Measurements from ENCODE around the gene XKRX.

XKRX gene

GRCh38 chrX:100935767-100936166 is 7.0 kb upstream of the XKRX start:
- H3K27ac ChIP-seq (ENCODE audit: low read depth, low read length), result no peak overlapping the region
- no peaks in the 10 kb centered on the region for H3K36me3 ChIP-seq (ENCODE audit: control insufficient read depth, insufficient read depth, low read length)
- no peak overlapping the region for H3K9ac ChIP-seq (ENCODE audit: low read length)
- no peaks in the 10 kb centered on the region for H3K4me1 ChIP-seq (ENCODE audit: control insufficient read depth, insufficient read depth, low read length)
- no peak overlapping the region for H3K4me3 ChIP-seq (ENCODE audit: low read length)
- no peaks in the 10 kb centered on the region for H3K27me3 ChIP-seq (ENCODE audit: control insufficient read depth, insufficient read depth, low read length)

GRCh38 chrX:100931925-100932285 is 3.2 kb upstream of the XKRX start:
- H3K4me3 ChIP-seq (ENCODE audit: low read length), result no peak overlapping the region
- H3K27me3 ChIP-seq (ENCODE audit: control insufficient read depth, insufficient read depth, low read length), result no peaks in the 10 kb centered on the region
- H3K9ac ChIP-seq (ENCODE audit: low read length), result no peak overlapping the region
- no peaks in the 10 kb centered on the region for H3K36me3 ChIP-seq (ENCODE audit: control insufficient read depth, insufficient read depth, low read length)
- no peak overlapping the region for H3K27ac ChIP-seq (ENCODE audit: low read depth, low read length)
- H3K4me1 ChIP-seq (ENCODE audit: control insufficient read depth, insufficient read depth, low read length), result no peaks in the 10 kb centered on the region

GRCh38 chrX:100931218-100931924 is 2.7 kb upstream of the XKRX start:
- no peak overlapping the region for H3K27ac ChIP-seq (ENCODE audit: low read depth, low read length)

DNA sequence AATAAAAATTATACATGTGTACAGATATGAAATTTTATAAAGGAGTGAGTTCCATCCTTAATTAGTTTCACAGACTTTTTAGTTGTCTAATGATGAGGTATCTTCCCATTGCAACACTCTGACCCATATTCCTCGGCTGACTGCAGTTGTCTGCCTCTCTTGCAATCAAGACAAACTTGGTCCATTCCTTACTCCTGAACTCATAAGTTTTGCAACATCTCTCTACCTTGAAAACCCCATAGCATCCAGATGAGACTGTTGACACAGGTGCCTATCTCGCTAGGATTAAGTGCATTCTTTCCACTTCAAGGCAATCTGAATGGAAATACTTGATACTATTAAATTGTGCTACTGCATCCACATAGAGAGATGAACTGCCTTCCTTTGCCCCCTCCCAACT is 2.3 kb downstream of the XKRX start:
- Histone ChIP-seq H3K27ac (ENCODE audit: low read depth, low read length) (no peak overlapping the region), H3K4me3 (ENCODE audit: low read length) (no peak overlapping the region), H3K27me3 (ENCODE audit: control insufficient read depth, insufficient read depth, low read length) (no peaks in the 10 kb centered on the region), H3K36me3 (ENCODE audit: control insufficient read depth, insufficient read depth, low read length) (no peaks in the 10 kb centered on the region), H3K4me1 (ENCODE audit: control insufficient read depth, insufficient read depth, low read length) (no peaks in the 10 kb centered on the region), H3K9ac (ENCODE audit: low read length) (no peak overlapping the region)

More at GRCh38 chrX:100931218-100931924, 2.7 kb upstream of the XKRX start:
- Histone ChIP-seq H3K4me1 (ENCODE audit: control insufficient read depth, insufficient read depth, low read length) (no peaks in the 10 kb centered on the region), H3K4me3 (ENCODE audit: low read length) (no peak overlapping the region), H3K9ac (ENCODE audit: low read length) (no peak overlapping the region), H3K36me3 (ENCODE audit: control insufficient read depth, insufficient read depth, low read length) (no peaks in the 10 kb centered on the region), H3K27me3 (ENCODE audit: control insufficient read depth, insufficient read depth, low read length) (no peaks in the 10 kb centered on the region)

GRCh38 chrX:100924375-100924774 is 4.3 kb downstream of the XKRX start:
- Histone ChIP-seq H3K9ac (ENCODE audit: low read length) (no peak overlapping the region), H3K4me3 (ENCODE audit: low read length) (no peak overlapping the region), H3K27ac (ENCODE audit: low read depth, low read length) (no peak overlapping the region), H3K4me1 (ENCODE audit: control insufficient read depth, insufficient read depth, low read length) (no peaks in the 10 kb centered on the region), H3K36me3 (ENCODE audit: control insufficient read depth, insufficient read depth, low read length) (no peaks in the 10 kb centered on the region), H3K27me3 (ENCODE audit: control insufficient read depth, insufficient read depth, low read length) (no peaks in the 10 kb centered on the region)

GRCh38 chrX:100915562-100915961 is 13.2 kb downstream of the XKRX start:
- Histone ChIP-seq H3K27me3 (ENCODE audit: control insufficient read depth, insufficient read depth, low read length) (peaks cover 2% of the 10 kb centered on the region), H3K27ac (ENCODE audit: low read depth, low read length) (no peak overlapping the region), H3K4me3 (ENCODE audit: low read length) (no peak overlapping the region), H3K36me3 (ENCODE audit: control insufficient read depth, insufficient read depth, low read length) (no peaks in the 10 kb centered on the region), H3K4me1 (ENCODE audit: control insufficient read depth, insufficient read depth, low read length) (no peaks in the 10 kb centered on the region), H3K9ac (ENCODE audit: low read length) (no peak overlapping the region)

GRCh38 chrX:100913111-100913510 is 15.6 kb downstream of the XKRX start:
- H3K36me3 ChIP-seq (ENCODE audit: control insufficient read depth, insufficient read depth, low read length), result no peaks in the 10 kb centered on the region

GRCh38 chrX:100911731-100912130 is 17.0 kb downstream of the XKRX start:
- Histone ChIP-seq H3K36me3 (ENCODE audit: control insufficient read depth, insufficient read depth, low read length) (no peaks in the 10 kb centered on the region), H3K4me1 (ENCODE audit: control insufficient read depth, insufficient read depth, low read length) (no peaks in the 10 kb centered on the region), H3K27me3 (ENCODE audit: control insufficient read depth, insufficient read depth, low read length) (peaks cover 2% of the 10 kb centered on the region), H3K9ac (ENCODE audit: low read length) (no peak overlapping the region), H3K4me3 (ENCODE audit: low read length) (no peak overlapping the region), H3K27ac (ENCODE audit: low read depth, low read length) (no peak overlapping the region)

More at GRCh38 chrX:100913111-100913510, 15.6 kb downstream of the XKRX start:
- H3K27me3 ChIP-seq (ENCODE audit: control insufficient read depth, insufficient read depth, low read length), result peaks cover 2% of the 10 kb centered on the region
- no peaks in the 10 kb centered on the region for H3K4me1 ChIP-seq (ENCODE audit: control insufficient read depth, insufficient read depth, low read length)
- no peak overlapping the region for H3K9ac ChIP-seq (ENCODE audit: low read length)
- H3K27ac ChIP-seq (ENCODE audit: low read depth, low read length), result no peak overlapping the region
- no peak overlapping the region for H3K4me3 ChIP-seq (ENCODE audit: low read length)

GRCh38 chrX:100905620-100906019 is 23.1 kb downstream of the XKRX start:
- H3K27me3 ChIP-seq (ENCODE audit: control insufficient read depth, insufficient read depth, low read length), result no peaks in the 10 kb centered on the region
- no peaks in the 10 kb centered on the region for H3K36me3 ChIP-seq (ENCODE audit: control insufficient read depth, insufficient read depth, low read length)
- no peak overlapping the region for H3K4me3 ChIP-seq (ENCODE audit: low read length)
- H3K9ac ChIP-seq (ENCODE audit: low read length), result no peak overlapping the region
- H3K4me1 ChIP-seq (ENCODE audit: control insufficient read depth, insufficient read depth, low read length), result no peaks in the 10 kb centered on the region
- no peak overlapping the region for H3K27ac ChIP-seq (ENCODE audit: low read depth, low read length)

- Histone ChIP-seq H3K4me3 (ENCODE audit: low read length) (no peak overlapping the region), H3K27ac (ENCODE audit: low read depth, low read length) (no peak overlapping the region), H3K4me1 (ENCODE audit: control insufficient read depth, insufficient read depth, low read length) (no peaks in the 10 kb centered on the region), H3K36me3 (ENCODE audit: control insufficient read depth, insufficient read depth, low read length) (no peaks in the 10 kb centered on the region), H3K27me3 (ENCODE audit: control insufficient read depth, insufficient read depth, low read length) (no peaks in the 10 kb centered on the region), H3K9ac (ENCODE audit: low read length) (no peak overlapping the region)
Observed at GRCh38 chrX:100904433-100904832, 24.3 kb downstream of the XKRX start.

GRCh38 chrX:100895365-100896075 is 33.2 kb downstream of the XKRX start:
- H3K9ac ChIP-seq (ENCODE audit: low read length), result no peak overlapping the region
- no peaks in the 10 kb centered on the region for H3K27me3 ChIP-seq (ENCODE audit: control insufficient read depth, insufficient read depth, low read length)
- H3K27ac ChIP-seq (ENCODE audit: low read depth, low read length), result no peak overlapping the region
- H3K4me3 ChIP-seq (ENCODE audit: low read length), result no peak overlapping the region
- H3K36me3 ChIP-seq (ENCODE audit: control insufficient read depth, insufficient read depth, low read length), result no peaks in the 10 kb centered on the region
- no peaks in the 10 kb centered on the region for H3K4me1 ChIP-seq (ENCODE audit: control insufficient read depth, insufficient read depth, low read length)

- Histone ChIP-seq H3K27me3 (ENCODE audit: control insufficient read depth, insufficient read depth, low read length) (no peaks in the 10 kb centered on the region), H3K9ac (ENCODE audit: low read length) (no peak overlapping the region), H3K27ac (ENCODE audit: low read depth, low read length) (no peak overlapping the region), H3K4me1 (ENCODE audit: control insufficient read depth, insufficient read depth, low read length) (no peaks in the 10 kb centered on the region), H3K36me3 (ENCODE audit: control insufficient read depth, insufficient read depth, low read length) (no peaks in the 10 kb centered on the region), H3K4me3 (ENCODE audit: low read length) (no peak overlapping the region)
Observed at GRCh38 chrX:100883654-100884053, 45.1 kb downstream of the XKRX start.

DNA sequence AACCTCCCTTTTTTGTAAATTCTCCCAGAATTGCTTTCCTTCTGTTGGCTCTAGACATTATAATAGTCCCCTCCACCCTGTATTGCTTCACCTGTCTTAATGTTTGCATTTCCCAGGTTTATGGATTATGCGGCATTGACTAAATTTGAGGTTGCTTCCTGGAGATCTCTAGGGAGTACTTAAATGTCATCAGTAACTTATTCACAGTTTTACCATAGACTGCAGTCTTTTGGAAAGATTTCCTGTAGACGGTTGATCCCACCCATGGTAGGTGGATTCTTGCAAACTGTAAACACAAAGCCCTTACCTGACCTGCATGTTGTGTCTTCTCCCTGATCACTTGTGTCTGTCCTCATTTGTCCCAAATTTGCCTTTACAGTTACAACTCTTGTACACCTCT is 48.3 kb downstream of the XKRX start:
- Histone ChIP-seq H3K4me3 (ENCODE audit: low read length) (no peak overlapping the region), H3K4me1 (ENCODE audit: control insufficient read depth, insufficient read depth, low read length) (no peaks in the 10 kb centered on the region), H3K27ac (ENCODE audit: low read depth, low read length) (no peak overlapping the region), H3K36me3 (ENCODE audit: control insufficient read depth, insufficient read depth, low read length) (no peaks in the 10 kb centered on the region), H3K9ac (ENCODE audit: low read length) (no peak overlapping the region), H3K27me3 (ENCODE audit: control insufficient read depth, insufficient read depth, low read length) (no peaks in the 10 kb centered on the region)
